Activated CD4-positive, alpha-beta T cell treated with anti-CD3 and anti-CD28 coated beads, Interleukin-2, amount 50 U/mL, for 16 hours (primary cell): ENCODE measurements around the gene GPR143.

Source experiments
- DNase-seq: peaks from one replicate; pipeline ENCODE4 v3.0.0-alpha.2; 2020

Gene GPR143

DNA sequence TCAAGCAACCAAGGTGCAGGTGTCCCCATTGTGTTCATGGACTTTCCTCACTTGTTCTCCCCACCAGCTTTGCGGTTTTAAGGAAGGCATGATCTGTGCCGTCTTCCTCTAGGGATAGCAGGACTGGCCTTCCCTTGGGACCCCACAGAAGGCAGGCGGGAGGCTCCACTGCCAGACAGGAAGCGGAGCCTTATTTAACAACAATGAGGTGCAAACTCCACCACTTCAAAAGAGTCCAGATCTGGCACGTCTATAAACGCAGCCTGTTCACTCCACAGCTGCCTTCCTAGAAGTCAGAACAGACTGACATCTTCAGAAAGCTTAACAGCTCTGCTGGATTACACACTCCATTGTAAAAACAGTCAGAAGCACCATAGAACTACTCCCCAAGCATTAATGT is 1.7 kb upstream of the GPR143 start:
- DNase-seq: no peak

DNA sequence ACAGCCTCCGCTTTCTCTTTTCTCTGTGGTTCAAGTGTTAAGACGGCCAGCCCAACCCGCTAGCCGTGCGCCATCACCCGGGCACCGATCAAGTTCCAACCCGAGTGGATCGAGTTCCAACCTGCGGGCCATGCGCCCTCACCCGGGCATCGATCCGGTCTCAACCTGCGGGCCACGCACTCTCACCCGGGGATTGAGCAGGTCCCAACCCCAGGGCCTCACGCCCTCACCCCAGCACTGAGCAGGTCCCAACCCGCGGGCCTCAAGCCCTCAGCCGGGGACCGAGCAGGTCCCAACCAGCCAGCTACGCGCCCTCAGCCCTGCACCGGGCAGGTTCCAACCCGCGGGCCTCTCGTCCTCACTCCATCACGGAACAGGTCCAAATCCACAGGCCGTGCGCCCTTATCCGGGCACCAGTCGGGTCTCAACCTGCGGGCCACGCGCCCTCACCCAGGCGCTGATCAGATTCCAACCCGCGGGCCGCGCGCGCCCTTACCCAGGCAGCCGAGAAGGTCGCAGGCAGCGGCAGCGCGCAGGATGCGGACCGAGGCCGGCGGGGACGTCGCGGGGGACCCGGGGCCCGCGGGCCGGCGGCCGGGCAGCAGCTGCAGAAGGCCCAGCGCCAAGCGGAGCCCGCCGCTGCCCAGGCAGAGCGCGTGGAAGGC is 443 bp downstream of the GPR143 start:
- no peak for DNase-seq

DNA sequence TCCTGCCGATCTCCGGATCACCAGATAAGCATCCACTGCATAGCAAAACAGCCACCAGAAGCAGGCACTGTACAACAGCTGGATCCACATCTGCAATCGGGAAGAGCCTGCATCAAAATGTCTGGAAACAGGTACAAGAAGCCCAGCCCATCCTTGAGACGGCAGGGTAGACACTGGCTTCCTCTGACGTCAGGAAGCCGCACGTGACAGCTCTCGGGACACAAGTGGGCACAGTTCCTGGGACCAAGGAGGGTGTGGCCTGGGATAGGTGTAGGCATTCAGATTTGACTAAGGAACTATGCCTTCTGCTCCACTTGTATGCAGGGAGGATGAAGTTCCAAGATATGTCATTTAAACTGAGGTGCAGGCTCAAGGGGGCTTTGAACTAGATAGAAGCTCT is 6.3 kb downstream of the GPR143 start:
- no peak for DNase-seq

DNA sequence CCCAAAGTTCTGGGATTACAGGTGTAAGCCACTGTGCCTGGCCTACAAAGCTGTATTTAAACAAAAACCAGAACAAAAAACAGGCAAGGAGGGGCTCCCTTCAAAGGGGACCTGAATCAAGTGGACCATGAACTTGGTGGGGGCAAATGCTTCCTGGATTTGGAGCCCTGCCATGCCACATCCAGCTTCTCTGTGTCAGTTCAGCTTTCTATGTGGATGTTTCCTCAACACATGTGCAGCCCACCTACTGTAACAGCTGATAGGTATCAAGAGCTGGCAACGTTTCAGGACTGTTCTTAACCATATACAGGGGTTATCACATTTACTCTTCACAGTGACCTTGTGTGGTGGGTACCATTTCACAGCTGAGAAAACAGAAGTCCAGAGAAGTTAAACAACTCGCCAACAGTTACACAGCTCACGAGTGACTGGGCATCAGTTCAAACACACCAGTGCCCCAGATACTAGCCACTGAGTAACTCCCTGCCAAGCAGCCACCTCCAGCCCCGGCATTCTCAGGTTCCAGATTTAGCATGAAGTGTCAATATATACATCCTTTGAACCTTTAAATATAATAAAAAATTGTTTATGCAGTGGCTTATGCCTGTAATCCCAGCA is 7.5 kb downstream of the GPR143 start:
- no peak for DNase-seq

DNA sequence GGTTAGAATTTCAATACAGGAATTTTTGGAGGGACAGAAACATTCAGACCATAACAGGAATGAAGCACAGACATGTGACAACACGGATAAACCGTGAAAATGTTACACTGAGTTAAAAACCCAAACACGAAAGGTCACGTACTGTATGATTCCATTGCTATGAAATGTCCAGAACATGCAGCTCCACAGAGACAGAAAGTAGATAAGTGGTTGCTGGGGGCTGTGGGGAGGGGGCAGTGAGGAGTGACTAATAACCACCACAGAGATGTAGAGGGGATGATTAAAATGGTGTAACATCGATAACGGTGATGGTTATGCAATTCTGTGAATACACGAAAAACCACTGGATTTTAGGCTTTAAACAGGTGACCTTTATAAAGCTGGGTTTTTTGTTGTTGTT is 8.3 kb downstream of the GPR143 start:
- no peak for DNase-seq

DNA sequence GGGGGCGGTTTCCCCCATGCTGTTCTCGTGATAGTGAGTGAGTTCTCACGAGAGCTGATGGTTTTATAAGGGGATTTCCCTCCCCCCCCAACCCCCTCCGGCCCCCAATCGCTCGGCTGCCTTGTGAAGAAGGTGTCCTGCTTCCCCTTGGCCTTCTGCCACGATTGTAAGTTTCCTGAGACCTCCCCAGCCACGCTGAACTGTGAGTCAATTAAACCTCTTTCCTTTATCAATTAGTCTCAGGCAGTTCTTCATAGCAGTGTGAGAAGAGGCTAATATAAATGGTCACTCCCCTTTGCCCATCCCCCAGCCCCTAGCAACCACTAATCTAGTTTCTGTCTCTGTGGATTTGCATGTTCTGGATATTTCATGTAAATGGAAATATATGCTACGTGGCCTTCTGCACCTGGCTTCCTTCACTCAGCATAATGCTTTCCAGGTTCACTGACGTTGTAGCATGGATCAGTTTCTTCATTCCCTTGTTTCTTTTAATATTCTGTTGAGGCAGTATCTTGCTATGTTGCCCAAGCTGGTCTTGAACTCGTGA is 16.4 kb downstream of the GPR143 start:
- no peak for DNase-seq

DNA sequence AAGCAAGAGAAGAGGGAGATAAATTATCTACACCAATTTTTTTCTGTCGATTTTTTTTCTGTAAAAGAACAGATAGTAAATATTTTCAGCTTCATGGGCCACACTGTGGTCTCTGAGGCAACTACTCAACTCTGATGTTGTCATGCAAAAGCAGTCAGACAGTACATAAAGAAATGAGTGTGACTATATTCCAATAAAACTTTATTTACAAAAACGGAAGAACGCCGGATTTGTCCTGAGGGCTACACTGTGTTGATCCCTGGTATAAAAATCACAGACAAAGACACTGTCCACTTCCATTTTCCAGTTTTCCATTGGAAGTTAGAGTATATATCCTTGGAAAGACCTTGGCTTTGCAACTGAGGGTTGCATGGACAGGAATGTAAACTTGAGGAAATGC is 18.0 kb downstream of the GPR143 start:
- DNase-seq: no peak

DNA sequence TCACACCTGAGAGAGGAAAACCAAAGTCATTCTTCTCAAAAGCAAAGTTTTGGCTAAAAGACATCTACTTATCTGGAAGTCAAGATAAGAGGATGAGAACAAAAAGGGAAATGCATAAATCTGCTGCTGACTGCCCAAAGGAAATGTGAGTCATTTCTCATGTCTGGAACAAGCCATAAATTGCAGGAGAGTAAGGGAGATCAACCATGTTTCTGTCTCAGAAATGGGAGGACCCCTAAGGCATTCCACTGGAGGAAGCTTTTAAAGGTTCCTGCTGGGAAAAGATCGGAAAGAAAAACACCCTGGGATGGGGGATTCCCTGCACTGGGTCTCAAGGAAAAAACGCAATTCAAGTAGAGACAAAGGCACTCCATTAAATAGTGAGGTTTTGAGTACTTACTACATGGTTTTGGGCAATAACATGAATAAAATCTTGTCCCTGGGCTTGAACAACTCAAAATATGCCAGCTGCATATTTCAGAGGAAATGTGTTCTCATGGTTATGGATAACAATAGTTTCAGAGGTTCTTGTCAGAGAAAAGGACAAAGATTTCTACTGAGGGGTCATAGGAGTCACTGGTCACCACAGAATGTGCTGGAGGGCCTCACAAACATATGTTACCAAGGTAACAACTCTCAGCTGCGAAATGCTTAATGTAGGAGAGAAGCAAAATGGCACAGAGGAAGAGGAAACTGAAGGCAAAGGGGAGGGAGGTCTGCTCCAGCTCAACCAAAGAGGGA is 19.3 kb downstream of the GPR143 start:
- no peak for DNase-seq

DNA sequence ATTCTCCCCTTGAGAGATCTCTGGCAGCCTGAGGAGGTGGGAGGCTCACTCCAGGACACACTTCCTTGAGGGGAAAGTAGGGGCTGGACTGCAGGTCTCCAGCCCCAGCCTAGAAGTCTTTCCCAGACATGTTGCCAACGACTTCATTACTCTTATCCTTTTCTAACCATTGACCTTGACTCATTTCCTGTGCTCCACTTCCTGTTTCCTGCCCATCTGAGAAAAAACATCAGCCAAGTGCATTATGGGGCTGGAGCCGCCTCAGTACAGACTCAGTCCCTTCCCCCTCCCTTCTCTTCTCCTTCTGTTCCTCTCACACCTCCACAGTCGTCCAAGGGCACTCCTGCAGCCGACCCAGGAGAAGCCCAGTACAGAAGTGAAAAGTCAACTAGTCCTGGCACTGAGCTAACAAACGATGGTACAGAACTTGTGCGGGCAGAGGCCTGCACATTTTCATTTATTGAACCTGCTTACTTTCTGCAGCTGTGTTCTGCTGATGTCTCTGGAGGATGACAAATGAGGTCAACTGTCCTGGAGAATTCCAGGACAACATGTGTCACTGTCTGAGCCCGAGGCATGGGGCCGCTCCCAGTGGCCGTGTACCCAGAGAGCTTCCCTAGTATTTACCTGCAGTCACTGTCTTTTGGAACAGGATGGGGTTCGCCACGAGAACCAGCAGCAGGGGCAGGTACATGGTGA is 20.1 kb downstream of the GPR143 start:
- DNase-seq: peak; percentile 35

DNA sequence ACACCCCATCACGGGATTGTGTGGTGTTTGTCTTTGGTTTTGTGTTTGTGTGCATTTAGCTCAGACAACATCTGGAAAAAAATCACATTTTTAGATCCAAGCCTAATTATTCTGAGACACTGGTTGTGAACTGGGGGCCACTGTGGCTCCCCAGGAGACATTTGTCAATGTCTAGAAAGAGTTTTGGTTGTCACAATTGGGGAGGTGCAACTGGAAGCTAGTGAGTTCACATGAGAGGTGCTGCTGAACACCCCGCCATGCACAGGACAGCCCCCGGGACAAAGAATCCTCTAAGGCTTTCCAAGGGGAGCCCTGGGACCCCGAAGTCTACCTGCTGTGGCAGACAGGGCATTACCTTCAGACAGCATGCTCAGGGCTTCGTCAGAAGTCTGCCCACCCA is 26.5 kb downstream of the GPR143 start:
- DNase-seq: no peak

DNA sequence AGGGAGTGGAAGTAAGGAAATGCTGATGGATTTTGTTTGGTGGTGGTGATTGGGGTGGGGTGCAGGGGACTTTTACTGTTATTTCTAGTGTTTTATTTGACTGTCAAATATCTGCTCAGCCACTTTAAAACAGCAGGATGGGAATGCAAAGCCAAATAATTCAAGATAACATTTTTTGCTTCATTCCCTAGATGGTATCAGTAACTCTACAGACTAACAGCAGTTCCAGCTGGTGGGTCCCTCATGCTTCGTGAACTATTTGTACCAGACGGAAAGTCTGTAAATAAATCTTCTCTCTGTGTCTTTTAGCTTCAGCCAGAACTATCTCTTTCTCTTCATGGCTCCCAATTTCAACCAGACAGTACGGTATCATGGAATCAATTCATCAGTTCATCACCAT is 27.5 kb downstream of the GPR143 start:
- DNase-seq: no peak

DNA sequence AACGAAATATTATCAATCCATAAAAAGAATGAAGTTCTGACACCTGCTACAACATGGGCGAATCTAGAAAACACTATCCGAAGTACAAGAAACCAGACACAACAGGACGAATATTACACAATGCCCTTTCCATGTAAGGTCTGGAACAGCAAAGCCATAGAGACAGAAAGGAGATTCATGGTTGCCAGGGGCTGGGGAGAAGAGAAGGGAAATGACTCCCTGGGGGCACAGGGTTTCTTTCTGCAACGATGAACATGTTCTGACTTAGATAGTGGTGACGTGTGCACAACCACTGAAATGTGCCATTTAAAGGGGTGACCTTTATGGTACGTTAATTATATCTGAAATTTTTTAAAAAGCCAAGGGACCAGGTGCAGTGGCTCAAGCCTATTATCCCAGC is 28.3 kb downstream of the GPR143 start:
- DNase-seq: no peak

DNA sequence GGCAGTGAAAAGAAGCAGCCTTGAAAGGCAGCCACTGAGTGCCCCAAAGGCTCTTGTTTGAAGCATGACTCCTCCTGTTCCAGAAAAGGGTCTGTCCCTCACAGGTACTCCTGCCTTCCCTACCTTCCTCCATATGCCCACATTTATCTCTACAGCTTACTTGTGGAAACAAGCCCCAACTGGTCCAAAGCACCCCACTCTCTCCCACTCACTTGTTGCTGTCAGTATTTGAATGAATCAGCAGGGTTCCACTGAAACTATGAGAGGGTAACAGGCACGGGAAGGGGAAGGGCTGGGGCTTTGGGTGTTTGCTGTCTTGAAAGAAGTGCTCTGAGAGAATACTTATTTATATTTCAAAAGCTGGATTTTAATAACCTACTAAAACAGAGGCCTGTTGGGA is 34.9 kb downstream of the GPR143 start:
- DNase-seq: peak; percentile 41

DNA sequence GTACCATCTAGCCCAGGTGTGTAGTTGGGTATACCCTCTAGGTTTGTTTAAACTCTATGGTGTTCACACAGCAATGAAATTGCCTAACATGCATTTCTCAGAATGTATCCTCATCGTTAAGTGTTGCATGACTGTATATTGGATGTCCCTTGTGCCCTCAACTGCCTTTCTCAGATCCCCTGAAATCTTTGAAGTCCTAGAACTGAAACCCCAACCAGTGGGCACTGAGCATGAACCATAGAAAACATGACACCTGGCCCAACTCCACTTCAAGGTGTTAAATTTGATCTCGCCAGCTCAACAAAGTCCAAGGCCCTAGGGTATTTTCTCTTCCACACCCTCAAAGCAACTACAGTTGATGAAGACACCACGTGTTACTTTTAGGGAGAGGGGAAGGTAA is 35.6 kb downstream of the GPR143 start:
- no peak for DNase-seq

DNA sequence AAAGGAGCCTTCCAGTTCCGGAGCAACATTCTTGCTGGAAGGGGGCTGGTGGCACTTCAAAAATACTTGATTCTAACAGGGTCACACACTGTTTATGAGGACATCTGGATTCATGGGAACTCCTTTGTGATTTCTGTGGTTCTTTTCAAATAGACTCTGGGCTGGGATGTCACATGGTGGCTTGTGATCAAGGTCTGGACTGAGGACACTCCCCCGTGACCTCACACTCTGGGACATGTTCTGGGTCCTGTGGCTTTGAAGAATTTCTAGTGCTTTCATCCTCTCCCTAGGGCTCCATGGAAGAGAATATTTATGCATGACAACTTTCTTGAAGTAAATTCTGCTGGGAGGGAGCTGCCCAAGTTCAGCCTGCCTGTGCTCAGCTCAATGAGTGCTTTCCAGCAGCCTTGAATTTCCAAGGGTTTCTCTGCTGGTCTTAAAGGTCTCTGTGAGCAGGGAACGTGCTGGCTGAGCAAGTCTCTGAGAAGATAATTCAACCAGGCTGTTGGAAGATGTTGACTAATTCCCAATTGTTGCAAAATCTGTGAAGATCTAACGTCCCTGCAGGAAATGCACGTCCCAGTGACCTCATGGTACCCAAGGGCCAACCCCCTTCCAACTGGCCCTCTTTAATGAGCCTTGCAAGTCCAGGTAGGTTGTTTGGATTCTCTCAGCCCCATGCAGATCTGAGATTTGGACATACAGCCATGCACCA is 36.3 kb downstream of the GPR143 start:
- DNase-seq: no peak

DNA sequence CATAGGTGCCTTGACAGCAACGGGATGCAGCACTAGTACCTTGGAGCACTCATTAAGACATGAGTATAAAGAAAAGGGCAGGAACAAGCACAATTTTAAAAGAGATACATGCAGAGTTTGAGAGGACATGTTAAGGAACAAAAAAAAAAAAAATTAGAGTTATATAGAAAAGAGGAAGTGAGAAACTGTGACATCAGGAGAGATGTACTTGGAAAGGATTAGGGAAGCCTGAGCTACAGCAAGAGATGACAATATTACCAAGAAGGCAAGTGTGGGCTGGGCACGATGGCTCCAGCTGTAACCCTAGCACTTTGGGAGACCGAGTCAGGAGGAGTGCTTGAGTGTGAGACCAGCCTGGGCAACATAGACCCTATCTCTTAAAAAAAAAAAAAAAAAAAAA is 37.4 kb downstream of the GPR143 start:
- DNase-seq: no peak

DNA sequence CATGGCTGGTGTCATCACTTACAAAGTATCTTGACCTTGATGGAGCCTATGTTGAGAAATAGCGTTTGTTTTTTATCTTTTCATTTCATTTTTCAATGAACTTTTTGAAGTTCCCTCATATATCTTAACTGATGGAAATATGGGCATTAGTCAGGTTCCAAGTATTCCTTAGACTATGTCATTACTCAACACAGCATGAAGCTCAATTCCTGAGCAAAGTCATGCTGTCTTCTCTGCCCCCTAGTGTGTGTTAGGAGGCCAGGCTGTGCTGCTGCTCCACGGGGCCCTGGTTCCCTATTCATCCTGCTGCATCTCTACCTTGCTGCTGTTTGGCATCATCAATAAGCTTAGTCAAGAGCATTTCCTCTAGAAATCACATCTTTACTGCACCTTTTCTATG is 40.9 kb downstream of the GPR143 start:
- no peak for DNase-seq

DNA sequence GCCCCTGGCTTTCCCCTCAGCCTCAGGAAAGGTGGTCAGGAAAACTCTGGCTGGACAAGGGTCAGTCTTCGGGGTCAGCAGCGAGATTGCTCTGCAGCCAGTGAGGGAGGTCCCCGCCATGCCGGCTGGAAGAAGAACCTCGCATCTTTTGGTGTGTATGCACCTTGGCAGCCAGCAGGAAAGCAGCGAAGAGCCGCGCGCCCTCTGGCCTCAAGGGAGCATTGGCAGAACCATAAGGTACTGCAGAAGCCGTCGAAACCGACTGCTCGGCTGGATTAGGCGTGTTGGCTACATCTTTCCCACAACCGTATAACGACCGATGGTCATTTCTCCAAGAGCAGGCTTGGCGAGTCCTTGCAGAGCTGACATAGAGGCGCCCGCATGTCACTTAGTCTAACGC is 48.3 kb downstream of the GPR143 start:
- no peak for DNase-seq

DNA sequence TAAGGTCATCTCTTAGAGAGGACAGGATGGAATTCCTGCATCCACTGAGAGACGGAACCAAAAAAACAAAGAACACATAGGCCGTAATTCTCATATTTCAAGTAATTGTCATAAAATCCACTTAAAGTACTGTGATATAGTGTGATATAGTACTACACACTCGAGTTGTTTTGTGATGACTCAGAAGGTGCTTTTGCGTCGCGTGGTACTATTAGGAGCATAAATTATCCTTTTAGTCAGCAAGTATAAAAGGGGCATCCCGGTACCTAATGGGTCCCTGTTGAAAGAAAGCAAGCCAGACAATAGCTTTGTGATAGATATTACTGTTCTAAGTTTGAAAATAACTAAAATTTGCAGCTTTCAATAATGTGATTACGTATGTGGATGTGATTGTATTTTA is 55.3 kb downstream of the GPR143 start:
- no peak for DNase-seq

DNA sequence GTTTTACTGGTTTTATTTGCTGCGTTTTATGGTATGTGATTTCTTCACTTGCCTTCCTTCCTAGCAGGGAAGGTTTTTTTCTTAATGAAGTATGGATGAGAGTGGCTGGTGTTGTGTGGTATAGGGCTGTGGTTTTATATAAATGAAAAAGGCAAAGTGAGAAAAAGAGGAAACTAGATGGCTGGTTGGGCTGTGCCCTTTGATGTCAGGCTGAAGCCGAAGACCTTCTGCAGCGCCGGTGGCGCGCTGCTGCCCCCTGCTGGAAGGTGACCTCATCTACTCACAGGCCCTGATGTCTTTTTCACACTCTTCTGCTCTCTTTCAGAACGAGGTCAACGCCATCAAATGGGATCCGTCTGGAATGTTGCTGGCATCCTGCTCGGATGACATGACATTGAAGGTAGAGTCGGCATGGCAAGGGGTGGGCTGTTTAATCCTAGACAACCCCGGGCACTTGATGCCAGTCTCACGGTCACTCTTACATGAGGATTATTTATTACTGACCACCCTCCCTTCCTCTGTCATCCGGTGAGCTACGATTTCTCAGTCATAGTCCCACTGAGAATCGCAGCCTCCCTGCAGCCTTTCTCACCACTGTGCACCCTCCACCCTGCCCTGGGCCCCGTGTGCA is 56.6 kb downstream of the GPR143 start:
- peak; percentile 80 for DNase-seq

DNA sequence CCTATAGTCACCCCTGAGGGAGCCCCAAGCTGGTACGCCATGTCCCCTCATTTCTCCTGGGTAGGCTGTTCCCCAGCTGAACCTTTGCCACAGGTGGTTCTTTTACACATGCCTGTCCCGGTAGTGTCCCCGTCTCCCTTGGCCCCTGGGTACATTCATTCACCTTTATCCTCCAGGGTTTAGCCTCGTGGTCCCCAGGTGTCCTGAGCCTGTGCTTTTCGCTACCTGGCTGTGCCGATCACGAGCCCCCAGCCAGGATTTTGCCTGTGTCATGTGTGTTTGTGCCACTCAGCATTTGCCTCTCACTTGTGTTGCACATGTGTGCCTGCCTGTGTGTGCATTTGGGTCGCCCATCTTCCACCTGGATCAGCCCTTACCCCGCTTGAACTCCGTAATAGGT is 57.6 kb downstream of the GPR143 start:
- no peak for DNase-seq

DNA sequence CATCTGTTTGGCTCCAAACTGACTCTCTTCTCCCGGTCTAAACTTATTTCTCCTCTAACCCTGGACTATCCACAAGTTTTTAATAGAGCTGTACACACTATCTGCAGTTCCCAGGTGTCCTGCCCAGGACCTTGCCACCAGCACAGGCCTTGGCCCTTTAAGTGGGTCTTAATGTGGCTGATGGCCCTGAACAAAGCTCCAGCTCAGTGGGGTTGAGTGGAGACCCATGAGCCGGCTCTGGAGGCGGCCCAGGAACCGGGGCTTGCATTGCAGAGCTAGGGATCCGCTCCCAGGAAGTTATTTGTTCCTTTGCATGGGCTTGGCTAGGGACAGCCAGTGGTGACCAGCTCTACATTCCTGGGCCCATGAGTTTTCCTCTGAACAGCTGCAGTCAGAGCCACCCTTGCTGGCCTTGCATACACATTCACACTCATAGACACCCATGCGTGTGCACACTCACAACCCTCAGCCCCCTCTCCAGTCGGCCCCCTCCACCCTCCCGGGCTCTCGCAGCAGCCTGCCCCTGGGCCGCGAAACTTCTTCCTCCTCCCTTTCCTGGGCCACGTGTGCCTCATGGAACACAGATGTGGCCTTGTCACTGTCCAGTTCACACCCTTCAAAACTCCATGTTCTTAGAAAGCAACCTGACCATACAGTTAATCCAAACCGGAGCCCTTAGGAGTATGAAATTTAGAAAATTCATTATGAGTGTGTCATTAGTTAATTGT is 58.2 kb downstream of the GPR143 start:
- no peak for DNase-seq
